Breast epithelium (tissue), 3 donors: Measurements from ENCODE around the gene EIF4E3.

Experiments
- POLR2A ChIP-seq: fragments of 450-650 bp; IDR thresholded peaks from one replicate; pipeline ENCODE4 v1.6.1; 2016; ENCODE audit warnings: antibody characterized with exemption, mild to moderate bottlenecking, moderate library complexity
- TF ChIP-seq, protein P1 (sequence below), 3 donors: fragments of 450-650 bp; IDR thresholded peaks; one replicate each; pipeline ENCODE4 v1.5.1; 2016 to 2017; ENCODE audit warnings: antibody characterized with exemption in 3 of 3, mild to moderate bottlenecking in 3 of 3, moderate library complexity in 3 of 3

GRCh38 chr3:71695000-71695482 is 30.2 kb downstream of the EIF4E3 start:
- TF ChIP-seq, protein P1, sequence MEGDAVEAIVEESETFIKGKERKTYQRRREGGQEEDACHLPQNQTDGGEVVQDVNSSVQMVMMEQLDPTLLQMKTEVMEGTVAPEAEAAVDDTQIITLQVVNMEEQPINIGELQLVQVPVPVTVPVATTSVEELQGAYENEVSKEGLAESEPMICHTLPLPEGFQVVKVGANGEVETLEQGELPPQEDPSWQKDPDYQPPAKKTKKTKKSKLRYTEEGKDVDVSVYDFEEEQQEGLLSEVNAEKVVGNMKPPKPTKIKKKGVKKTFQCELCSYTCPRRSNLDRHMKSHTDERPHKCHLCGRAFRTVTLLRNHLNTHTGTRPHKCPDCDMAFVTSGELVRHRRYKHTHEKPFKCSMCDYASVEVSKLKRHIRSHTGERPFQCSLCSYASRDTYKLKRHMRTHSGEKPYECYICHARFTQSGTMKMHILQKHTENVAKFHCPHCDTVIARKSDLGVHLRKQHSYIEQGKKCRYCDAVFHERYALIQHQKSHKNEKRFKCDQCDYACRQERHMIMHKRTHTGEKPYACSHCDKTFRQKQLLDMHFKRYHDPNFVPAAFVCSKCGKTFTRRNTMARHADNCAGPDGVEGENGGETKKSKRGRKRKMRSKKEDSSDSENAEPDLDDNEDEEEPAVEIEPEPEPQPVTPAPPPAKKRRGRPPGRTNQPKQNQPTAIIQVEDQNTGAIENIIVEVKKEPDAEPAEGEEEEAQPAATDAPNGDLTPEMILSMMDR (IDR thresholded peaks at IDR 0.05) = no peak
- no peak for TF ChIP-seq POLR2A
